NCI-H128 (cell line): ENCODE results near the gene KLHL33.

Experiments
- DNase-seq: peaks from one replicate; lab custom pipeline; 2025; ENCODE audit not compliant: unreplicated experiment; lab: John Stamatoyannopoulos, UW

The KLHL33 gene

DNA sequence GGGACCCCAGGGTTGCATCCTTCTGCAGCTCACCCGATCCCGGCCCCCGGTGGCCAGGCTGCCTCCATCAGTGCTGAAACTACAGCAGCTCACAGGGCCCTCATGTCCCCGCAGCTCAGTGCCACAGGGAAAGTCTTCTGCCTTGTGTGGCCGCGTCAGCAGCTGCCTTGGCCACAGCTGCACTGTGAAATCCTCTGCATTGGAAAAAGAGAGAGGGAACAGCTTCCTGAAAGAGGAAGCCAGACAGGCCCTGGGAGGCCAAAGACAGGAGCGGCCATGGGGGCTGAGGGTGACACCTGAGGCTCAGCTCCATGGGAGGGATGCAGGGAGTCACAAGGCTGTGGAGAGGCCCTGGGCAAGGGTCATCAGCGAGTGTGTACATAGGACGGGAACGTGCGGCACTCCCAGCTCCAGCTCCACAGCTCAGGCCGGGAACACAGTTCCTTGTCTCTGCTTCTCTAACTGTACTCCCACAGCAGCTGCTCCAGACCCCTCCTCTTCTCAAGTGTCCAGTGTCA is 59.8 kb downstream of the KLHL33 start:
- DNase-seq, result no peak
